AG04450 (cell line): ENCODE measurements around the gene HCN4. TPM values are rescaled to one million over a fixed set of nuclear protein-coding genes. Genes with fewer than 3 reads are reported as not detected.

Experiments
- CTCF ChIA-PET: fragments of 300-600, 350-600 bp; formaldehyde crosslinking; extraction: SDS; loops from one replicate; lab custom pipeline; 2022; ENCODE audit warnings: antibody characterized with exemption, inconsistent platforms; lab: Charles Lee
- POLR2A ChIA-PET: fragments of 350-600 bp; formaldehyde crosslinking; extraction: SDS; loops from one replicate; lab custom pipeline; 2021; ENCODE audit warnings: antibody characterized with exemption, inconsistent platforms; lab: Yijun Ruan, JAX
- DNase-seq: peaks from one replicate; pipeline ENCODE4 v3.0.0-alpha.2; 2011; ENCODE audit warnings: low read depth, low spot score
- H3K27ac ChIP-seq: one replicate; pipeline ENCODE4 v1.5.1; 2012; ENCODE audit warnings: low read depth, low read length, control low read depth
- H3K27me3 ChIP-seq: one replicate; pipeline ENCODE4 v1.6.0; 2012; ENCODE audit warnings: low read length; ENCODE audit not compliant: control insufficient read depth, insufficient read depth
- H3K4me3 ChIP-seq: 2 replicates; pipeline ENCODE4 v1.5.1; 2011; ENCODE audit warnings: mild to moderate bottlenecking, low read depth, low read length, control low read depth
- H3K9me3 ChIP-seq: 2 replicates; pipeline ENCODE4 v1.5.1; 2012; ENCODE audit warnings: low read length; ENCODE audit not compliant: control insufficient read depth, insufficient read depth
- CTCF ChIP-seq: IDR thresholded peaks from 2 replicates; pipeline ENCODE4 v1.5.1; 2011; ENCODE audit warnings: low read depth, low read length, control low read depth, inconsistent platforms
- polyA plus RNA-seq: library from polyadenylated mRNA; depleted of rRNA; stranded (reverse); fragments of >200 nt; gene quantifications from 2 replicates; pipeline ENCODE4 v1.2.3, GENCODE V29; 2011

The HCN4 gene
- polyA plus RNA-seq, 1 experiment: not detected

- H3K4me3 ChIP-seq: no peak overlapping the region
- no peak overlapping the region for H3K27ac ChIP-seq
- no peaks in the 10 kb centered on the region for H3K9me3 ChIP-seq
- CTCF ChIA-PET: no interaction called here
- no peak for DNase-seq
- POLR2A ChIA-PET: no interaction called here
- no peak for TF ChIP-seq CTCF
- peaks cover 17% of the 10 kb centered on the region for H3K27me3 ChIP-seq
Observed at GRCh38 chr15:73375012-73375411, 6.3 kb upstream of the HCN4 start.

- Histone ChIP-seq H3K27me3 (peaks cover 21% of the 10 kb centered on the region), H3K4me3 (no peak overlapping the region), H3K9me3 (no peaks in the 10 kb centered on the region), H3K27ac (no peak overlapping the region)
- ChIA-PET POLR2A (no interaction called here), CTCF (no interaction called here)
- TF ChIP-seq CTCF: no peak
- DNase-seq: no peak
Observed at GRCh38 chr15:73374604-73375003, 5.8 kb upstream of the HCN4 start.

- POLR2A ChIA-PET: no interaction called here
- CTCF ChIA-PET: no interaction called here
- no peak for DNase-seq
- Histone ChIP-seq H3K4me3 (no peak overlapping the region), H3K9me3 (no peaks in the 10 kb centered on the region; the same call in 1 of the 2 replicates), H3K27me3 (peaks cover 29% of the 10 kb centered on the region), H3K27ac (no peak overlapping the region)
- TF ChIP-seq CTCF: no peak
Observed at GRCh38 chr15:73373221-73373620, 4.5 kb upstream of the HCN4 start.

DNA sequence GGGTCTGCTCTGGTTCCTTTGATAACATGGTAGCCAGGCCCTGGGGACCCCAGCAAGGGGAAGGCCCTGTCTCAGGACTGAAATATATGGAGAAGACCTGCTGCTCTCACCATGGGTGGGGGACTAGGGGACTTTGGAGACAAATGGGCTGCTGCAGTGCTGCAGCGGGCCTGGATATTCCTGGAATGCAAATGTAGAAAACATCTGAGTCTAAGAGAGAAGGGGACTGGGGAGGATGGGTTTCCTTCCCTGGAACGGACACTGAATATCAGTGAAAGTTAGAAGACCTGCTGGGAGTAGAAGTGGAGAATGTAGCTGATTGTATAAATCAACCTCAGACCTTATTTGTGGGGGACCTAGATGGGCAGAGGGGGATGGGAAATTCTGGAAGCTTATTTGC lies 3.1 kb upstream of the HCN4 start:
- Histone ChIP-seq H3K27ac (no peak overlapping the region), H3K27me3 (peaks cover 35% of the 10 kb centered on the region), H3K9me3 (no peaks in the 10 kb centered on the region; the same call in 1 of the 2 replicates), H3K4me3 (no peak overlapping the region)
- no peak for DNase-seq
- CTCF ChIA-PET: no interaction called here
- POLR2A ChIA-PET: no interaction called here
- TF ChIP-seq CTCF: no peak

GRCh38 chr15:73370151-73370550 lies 1.4 kb upstream of the HCN4 start:
- Histone ChIP-seq H3K27me3 (peaks cover 50% of the 10 kb centered on the region), H3K27ac (no peak overlapping the region), H3K4me3 (no peak overlapping the region), H3K9me3 (no peaks in the 10 kb centered on the region; the same call in 1 of the 2 replicates)
- POLR2A ChIA-PET: no interaction called here
- DNase-seq: no peak
- CTCF ChIA-PET: no interaction called here
- no peak for TF ChIP-seq CTCF
